HTERT RPE-1 (cell line): ENCODE data around the gene CHST12.

Source experiments
- in situ Hi-C: fragments of 300-500 bp; cut with MboI; formaldehyde crosslinking; loops from 4 replicates; pipeline ENCODE4 v1.14.3; 2020; ENCODE audit warnings: low sequenced_read_pairs

The CHST12 gene

DNA sequence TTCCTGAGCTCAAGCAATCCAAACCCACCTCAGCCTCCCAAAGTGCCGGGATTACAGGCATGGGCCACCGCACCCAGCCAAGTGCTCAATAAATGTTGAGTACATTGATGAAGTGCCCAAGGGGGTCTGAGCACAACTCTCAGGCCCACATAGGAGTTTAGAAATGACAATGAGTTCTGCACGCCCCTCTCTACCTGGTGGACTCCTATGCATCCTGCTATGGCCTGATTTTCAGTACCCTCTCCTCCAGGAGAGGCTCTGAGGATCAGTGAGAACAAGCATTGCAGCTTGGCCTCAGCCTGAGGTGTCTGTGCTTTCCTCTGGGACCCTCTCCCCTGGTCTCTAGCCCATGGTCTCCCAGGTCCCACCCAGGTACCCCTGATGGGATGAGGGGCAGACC is 93.7 kb downstream of the CHST12 start:
- in situ Hi-C loops = no loop called here

DNA sequence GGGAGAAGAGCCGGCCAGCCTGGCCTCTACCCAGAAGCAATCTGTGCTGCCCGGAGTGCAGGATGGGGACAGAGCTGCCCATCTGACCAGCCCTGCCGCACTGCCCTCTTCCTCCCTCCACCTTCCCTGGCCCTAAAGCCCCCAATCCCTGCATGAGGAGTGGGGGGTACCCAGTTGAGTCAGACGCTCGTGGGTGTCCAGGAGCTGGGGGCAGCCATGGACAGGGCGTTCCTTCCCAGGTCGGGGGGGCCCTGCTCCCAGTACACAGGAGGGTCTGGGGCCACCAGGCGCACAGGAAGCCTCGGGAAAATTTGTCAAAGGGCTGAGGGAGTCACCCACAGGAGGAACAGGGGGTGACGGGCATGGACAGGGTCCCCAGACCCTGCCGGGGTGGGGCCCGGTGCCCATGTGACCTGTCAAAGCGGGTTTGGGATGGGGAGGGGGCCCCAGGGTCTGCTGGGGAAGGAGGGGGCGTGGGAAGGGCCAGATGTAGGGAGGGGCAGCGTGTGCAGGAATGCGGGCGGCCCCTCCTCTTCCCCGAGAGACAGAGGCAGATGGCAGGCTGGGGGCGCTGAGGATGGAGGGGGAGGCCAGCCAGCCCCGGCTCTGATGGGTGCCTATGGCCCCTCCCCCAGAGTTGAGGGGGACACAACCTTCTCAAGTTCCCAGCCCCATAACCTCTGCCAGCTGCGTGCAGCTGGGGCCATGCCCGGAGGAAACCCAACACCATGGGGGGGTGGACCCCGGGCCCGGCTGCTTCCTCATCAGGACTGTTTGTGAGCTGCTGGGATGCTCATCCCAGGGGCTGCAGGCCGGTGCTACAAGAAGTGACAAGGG is 94.3 kb downstream of the CHST12 start:
- in situ Hi-C loops = no loop called here
